IPS-NIHi7 (cell line): ENCODE results near the gene USP2.

Experiments
- DNase-seq: peaks from one replicate; pipeline ENCODE4 v3.0.0; 2012; ENCODE audit warnings: mixed read lengths; ENCODE audit errors: extremely low spot score

USP2 gene

DNA sequence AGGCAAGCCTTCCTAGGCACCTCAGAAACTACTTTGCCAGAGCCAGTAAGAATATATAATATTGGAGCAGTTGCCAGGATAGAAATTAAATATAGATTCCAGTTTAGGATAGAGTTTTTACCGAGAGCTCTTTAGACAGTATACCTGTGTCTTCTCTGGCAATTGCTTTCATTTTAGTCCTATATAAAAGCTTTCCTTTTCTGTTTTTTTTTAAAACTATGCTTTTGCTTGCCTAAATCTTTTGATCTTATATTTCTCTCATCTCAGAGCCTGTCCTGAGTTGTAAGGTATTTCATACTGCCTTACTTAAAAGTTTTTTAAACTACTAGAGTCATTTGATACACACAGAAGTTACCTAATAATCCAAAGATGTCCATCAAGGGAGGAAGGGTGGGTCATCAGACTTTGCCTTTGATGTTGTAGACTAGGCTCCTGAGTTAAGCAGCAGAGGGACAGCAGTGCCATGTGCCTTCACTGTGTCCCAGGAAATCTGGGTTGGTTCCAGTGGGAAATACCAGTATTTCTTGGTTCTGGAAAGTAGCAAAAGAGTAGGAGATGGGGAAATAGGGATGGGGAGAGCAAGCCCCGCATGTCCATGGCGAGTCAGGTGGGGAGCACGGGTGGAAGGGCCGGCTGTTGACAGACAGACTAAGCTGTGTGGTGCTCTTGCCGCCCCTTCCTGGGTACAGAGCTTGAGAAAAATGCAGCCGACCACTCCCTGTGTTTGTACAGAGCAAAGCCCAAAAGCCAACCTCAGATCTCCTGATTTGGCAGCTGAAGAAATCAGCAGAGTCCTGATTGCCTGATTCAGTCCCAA, 75.7 kb downstream of the USP2 start:
- no peak for DNase-seq
